Stimulated activated CD4-positive, alpha-beta T cell treated with anti-CD3 and anti-CD28 coated beads, Interleukin-4, amount 100 ng/mL, for 4 hours (primary cell): ENCODE results near the gene KCNF1.

Source experiments
- DNase-seq, 2 experiments: peaks; one replicate each; pipeline ENCODE4 v3.0.0-alpha.2; 2020

KCNF1 gene

DNA sequence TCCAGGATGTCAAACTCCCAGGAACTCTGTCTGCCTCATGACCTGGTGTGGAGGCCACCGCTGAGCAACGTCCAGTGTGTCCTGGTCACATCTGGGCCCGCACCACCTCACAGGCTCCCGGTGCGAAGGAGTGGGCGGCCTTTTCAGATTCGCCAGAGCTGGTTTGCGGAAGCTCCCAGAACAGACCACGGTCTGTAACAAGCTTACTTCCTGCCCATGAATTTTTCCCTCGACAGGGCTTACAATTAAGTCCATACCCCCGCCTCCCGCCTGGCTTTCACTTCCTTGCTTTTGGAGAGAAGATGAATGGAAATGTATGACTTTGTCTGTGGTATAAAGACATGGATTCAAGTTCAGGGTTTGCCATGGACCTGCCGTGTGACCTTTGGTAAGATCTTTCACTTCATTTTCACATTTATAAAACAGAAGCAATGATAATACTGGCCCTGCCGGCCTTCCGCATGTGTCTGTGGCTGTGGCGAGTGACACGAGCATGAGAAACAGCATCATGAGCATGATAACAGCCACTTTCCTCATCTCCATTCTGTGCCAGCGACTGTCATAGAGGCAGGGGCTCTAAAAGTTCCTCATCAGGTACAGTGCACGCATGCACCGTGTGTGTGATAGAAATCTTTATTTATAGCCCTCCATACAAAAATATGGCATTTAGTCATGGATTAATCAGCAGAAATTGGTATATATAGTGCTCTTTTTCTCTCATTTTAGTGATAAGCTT, 31.0 kb upstream of the KCNF1 start:
- no peak for DNase-seq

DNA sequence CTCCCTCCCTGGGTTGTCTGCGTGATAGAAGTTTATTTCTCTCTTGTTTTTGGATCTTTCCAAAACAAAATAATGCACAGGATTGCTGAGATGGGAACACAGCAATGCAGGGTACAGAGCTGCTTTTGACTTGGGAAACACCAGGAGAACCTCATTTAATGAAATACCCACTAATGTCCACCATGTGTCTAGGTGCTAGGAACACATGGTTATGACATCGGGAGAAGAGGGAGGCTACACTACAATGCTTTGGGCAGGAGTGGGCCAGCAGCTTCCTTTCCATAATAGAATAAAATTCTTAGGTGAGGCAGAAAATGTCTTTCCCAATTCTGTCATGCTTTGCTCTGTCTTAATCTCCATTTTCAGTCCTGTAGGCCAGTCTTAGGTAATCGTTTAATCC, 29.2 kb upstream of the KCNF1 start:
- DNase-seq: no peak

DNA sequence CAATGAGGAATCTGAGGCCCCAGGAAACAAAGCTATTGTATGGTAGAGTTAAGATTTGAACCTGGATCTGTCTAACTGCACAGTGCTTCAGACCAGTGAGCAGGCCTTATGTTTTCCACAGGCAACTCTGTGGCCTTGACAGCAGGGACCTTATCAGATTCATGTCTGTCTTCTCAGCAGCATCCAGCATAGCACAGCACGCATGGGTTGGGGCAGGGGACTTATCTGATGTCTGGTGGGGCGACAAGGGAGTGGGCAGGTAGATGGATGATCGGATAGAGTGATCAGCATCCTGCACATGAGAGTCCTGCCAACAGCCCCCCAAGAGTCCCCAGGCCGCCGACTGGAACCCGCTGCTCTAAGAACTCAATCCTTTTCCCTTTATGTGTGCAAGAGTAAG, 28.7 kb upstream of the KCNF1 start:
- DNase-seq: no peak

DNA sequence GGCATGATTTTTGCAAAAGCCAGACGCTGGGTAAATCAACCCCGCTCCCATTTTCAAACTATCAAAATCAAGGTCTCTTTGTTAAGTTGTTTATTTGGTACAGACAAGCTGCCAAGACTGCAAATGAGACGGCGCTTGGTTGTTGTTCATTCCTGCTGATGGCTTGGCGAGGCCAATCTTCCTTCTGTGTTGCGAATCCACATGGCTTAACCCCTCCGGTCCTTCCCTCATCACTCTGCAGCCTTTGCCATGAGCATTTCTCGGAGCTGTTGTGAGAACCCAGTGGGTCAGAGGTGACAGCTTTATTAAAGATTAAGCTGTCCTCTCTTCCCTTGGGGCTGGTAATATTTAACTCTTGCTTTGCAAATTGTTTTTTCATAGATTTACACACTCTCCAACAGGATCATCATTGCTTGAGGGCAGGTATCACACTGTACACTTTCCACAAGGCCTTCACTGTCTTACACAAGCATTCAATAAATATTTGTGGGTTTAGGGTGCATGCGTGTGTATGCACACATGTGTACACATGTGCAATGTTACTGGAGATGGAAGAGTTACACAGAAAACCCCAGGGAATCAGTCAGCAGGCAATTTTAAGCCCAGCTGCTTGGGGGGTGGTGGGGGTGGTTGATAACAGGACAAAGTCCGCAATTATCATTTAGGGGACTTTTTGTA, 27.8 kb upstream of the KCNF1 start:
- DNase-seq: no peak

DNA sequence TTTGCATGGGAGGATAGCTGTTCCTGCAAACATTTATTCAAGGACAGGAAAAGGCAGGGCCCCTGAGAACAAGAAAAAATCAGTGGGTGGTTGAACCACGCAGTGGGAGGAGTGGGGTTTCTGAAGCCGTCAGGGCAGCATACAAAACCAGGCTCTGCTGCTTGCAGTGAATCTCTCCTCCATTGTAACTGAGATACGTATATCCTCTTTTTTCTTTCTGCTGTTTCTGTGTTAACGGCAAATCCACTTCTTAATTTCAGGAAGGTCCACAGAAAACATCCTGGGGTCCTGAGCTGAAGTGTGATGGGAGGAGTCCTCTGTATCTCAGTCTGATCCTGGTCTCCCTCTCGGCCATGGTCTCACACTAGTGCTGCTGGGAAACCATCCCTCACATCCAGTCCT, 27.2 kb upstream of the KCNF1 start:
- no peak for DNase-seq

DNA sequence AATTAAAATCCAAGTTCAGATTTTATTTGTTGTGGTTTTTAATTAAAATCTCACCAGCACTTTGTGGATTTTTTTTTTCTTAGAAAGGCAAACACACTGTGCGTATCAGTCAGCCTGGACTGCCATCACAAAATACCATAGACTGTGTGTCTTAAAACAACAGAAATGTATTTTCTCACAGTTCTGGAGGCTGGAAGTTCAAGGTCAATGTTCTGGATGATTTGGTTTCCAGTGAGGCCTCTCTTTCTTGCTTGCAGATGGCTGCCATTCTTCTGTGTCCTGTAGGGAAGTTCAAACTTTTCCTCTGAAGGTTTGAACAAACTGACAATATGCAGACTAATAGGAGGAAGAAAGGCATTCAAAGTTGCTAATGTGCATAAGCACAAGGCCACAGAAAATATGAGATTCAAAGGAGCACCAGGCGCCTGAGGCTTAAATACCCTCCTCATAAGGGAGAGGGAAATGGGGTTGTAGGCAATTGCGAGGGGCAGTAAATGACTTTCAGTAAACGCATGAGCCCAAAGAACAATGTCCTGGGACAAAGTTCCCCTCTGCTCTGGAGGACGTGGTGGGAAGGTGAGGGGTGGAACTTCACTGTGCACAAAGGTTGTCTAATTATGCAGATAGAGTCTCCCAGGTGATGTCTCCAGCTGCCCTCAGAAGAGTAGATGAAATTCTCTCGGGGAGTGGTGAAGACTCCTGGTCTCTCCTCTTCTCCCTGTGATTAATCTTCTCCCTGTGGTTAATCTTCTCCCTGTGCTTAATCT, 26.5 kb upstream of the KCNF1 start:
- DNase-seq: no peak

DNA sequence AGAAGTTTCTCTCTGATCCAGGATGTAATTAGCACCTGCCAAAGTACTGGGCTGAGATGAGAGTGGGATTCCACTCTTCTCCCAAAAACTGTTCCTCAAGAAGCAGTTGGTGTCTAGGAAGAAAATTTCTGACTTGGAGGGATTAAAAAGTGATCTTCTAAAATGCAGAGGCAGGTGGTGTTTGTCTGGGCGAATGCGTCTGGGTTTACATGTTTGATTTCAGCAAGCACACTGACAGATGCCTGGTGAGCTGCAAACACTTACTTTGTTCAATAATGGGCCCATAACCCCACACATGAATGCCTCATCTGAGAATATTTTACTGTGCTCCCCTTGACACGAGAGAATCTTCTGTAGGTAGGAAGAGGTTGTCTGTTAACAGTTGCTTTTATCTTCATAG, 24.3 kb upstream of the KCNF1 start:
- DNase-seq: no peak

DNA sequence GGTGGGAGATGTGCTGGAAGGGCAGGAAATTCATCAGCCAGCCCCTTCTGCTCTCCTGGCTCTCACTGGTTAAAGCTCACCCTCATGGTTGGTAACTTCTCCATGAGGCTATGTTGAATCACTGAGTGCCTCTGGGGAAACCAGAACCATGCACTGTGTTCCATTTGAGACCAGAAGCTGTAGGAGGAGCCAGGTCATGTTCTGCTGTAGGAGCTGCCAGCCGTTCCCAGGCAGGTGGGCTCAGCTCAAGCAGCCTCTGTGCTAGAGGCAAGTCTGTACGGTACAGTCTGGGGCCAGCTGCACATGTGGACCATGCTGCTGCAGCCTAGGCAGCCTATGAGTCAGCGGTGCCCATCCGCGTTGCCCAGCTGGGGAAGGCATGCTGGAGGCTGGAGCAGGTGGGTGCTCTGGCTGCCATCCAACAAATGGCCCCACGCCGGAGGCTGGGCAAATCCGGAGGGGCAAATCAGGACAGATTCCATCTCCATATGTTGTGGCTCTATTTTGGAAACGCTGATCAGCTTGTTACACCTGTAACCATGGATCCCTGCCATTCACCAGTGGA, 22.0 kb upstream of the KCNF1 start:
- DNase-seq: no peak

DNA sequence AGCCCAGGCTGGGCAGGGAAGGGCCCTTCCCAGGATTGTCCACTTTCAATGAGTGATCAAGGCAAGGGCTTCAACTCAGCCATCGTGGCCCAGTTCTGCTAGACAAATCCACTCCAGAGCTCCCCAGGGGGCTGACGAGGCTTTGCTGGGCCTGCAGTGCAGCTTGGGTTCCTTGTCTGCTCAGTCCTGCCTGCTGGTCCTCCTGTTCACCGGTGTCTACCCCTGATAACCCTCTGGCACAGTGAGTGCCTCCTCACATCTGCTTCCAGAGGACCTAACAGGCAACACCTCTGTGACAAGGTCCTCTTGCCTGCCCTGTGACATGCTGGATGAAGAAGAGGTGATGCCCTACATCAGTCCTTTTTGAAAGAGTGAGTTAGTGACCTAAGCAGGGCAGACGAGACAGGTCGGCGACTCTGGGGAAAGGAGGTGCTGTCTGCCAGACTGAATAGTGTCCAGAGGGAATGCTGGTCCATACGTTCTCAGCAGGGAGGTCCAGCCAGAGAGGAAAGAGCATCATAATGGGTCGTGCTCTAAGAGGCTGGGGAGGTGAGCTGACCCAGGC, 20.9 kb upstream of the KCNF1 start:
- no peak for DNase-seq

DNA sequence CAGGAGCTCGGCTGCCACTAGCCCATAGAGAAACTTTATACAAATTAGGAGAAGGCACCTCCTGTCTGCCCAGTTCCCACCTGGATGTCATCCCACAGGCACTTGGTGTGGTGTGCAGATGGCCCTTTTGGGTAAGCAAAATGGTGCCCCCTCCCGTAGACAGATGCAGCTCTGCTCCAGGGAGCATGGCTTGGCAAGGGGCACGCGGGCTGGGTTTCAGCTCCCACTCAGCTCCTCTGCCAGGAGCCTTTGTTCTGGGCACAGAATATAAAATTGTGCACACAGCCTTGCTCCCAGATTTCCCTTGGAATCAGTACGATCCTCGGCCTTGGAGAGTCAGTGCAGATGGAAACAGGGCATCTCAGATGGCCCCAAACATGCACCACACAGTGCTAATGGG, 20.3 kb upstream of the KCNF1 start:
- no peak for DNase-seq

DNA sequence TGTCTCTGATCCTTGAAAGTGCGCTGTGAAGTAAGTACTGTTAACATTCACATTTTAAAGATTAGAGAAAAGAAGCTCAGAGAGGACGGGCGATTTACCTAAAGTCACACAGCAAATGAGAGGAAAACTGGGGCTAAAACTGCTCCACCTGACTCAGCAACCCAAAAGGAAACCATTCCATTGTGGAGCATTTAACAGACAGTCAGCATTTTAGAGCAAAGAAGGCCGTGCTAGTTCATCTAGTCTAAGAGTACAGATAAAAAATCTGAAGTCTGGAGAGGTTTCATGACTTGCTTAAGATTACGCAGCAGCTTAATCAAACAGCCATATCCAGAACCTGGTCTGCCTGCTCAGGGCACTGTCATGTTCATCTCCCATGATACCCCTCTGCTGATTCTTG, 19.9 kb upstream of the KCNF1 start:
- no peak for DNase-seq

DNA sequence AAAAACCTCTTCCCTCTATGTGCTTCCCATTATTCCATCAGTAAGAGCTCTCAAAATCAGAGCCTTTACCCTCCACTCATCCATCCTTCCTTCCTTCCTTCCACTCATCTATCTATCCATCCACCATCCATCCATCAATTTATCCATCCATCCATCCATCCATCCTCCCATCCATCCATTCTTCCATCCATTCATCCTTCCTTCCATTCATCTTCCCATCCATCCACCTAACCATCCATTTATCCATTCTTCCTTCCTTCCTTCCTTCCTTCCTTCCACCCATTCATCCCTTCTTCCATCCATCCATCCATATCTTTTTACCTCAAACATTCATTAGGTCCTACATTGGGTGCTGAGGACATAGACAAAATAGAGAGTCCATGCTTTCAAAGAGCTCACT, 19.4 kb upstream of the KCNF1 start:
- no peak for DNase-seq

DNA sequence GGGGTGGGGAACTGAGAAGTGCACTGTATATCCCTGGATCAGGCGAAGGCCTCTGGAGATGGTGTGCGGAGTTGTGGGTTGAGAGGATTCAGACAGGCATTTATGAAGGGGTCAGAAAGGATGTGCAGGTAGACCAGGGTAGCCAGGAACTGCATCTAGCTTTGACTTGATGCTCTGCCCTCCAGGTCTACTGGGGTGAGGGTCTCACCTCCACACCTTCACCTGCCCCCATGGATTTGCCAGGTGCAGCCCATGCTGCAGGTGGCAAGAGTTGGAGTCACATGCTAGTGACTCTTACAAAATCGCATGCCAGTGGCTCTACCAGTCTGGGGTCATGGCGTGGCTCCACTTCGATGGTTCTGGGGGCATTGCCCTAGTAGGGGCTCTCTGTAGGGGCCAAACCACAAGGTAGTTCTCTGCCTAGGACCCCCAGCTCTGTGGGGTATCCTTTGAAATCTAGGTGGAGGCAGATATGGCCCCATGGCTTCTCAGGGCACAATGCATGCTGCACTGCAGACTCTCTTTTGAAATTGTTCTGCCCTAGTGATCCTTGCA, 18.9 kb upstream of the KCNF1 start:
- no peak for DNase-seq

DNA sequence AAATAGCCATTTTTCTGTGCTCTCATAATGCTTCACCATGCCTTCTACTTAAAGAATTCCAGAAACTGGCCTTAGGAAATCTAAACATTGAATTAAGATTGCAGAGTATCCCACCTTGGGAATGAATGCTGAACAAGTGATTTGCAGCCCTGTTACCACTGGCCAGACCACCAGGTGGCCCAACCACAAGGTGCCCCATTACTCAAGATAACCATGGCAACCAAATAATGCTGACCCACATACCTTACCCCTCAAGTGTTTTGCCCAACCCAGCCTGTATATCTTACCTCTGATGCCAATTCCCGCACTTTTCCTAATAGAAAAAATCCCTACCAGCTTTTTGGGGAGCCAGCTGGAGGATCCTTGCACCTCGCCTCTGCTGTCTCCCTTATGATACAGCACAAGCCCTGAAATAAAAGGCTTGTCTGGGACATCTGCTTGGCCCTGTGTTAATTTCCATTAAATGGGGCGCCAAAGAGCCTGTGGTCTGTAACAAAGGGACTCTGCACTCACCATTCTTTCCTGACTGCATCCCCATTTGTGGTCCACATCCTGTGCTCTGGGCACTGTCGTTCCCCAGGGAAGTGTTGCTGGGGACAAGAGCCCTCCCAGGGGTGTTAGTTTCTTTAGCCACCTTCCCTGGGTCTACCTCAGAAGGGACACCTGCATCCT, 17.3 kb upstream of the KCNF1 start:
- no peak for DNase-seq

DNA sequence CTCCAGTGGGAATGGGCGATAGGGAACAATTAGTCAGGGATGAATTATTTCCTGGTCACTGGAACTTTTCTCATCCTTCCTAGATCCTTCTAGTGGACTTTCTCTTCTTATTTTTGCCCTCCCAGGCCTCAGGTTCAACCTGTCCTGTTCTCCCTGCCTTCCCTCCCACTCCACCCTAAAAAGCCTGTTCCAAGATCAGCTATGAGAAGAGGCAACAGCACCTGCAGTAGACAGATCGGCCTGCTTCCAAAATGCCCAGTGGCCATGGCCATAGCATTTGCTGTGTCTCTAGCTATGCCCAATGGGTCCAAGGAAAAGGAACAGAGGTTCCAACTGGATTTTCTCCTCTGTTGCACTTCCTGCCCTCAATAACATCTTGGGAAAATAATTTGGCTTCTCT, 16.5 kb upstream of the KCNF1 start:
- DNase-seq: no peak

DNA sequence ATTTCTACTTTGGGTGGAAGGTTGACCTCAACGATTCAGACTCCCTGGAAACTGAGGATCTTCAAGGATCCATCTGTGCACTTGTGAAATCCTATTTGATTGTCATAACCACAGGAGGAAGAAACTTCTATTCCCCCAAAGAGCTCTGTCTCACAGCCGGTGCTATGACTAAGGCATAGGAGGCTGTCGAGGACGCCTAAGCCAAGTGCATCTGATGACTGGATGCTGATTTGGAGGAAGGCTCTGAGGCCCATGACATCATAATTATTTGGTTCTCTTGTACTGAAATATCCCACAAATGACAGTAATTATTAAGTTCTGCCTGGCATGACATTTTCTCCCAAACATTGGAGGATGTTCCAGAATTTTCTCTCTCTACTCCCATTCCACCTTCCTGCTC, 13.8 kb upstream of the KCNF1 start:
- no peak for DNase-seq

DNA sequence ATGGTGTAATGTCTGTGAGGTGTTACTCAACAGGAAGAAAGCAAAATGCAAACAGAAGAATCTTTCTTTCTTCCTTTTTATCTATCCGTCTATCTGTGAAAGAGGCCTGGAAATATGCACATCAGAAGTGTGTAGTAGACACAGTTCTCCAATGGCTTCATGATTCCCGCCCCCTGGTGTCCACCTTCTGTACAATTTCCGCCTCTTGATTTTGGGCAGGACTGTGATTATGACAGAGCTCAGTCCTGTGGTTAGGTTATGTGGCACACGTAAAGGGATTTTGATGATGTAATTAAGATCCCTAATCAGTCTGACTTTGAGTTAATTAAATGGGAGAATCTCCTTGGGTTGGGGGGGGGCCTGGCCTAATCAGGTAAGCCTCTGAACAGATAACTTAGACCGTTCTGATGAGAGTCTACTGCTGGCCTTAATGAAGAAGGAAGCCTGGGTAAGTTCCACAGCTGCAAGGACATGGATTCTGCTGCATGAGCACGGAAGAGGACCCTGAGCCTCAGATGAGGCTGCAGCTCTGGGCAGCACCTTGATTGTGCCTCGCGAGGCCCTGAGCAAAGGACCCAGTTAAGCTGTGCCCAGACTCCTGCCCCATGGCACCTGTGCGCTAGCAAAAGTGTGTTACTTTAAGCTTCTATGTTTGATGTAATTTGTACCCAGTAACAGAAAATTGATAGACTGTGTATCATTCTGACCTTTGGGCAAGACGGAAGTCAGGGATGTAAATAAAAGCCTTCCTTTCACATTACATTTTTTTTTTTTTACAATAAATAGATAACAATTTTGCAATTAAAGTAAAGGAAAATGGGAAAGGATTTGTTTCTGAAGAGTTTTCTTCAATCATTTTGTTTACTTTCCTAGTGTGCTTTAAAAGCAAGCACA, 11.3 kb upstream of the KCNF1 start:
- no peak for DNase-seq

DNA sequence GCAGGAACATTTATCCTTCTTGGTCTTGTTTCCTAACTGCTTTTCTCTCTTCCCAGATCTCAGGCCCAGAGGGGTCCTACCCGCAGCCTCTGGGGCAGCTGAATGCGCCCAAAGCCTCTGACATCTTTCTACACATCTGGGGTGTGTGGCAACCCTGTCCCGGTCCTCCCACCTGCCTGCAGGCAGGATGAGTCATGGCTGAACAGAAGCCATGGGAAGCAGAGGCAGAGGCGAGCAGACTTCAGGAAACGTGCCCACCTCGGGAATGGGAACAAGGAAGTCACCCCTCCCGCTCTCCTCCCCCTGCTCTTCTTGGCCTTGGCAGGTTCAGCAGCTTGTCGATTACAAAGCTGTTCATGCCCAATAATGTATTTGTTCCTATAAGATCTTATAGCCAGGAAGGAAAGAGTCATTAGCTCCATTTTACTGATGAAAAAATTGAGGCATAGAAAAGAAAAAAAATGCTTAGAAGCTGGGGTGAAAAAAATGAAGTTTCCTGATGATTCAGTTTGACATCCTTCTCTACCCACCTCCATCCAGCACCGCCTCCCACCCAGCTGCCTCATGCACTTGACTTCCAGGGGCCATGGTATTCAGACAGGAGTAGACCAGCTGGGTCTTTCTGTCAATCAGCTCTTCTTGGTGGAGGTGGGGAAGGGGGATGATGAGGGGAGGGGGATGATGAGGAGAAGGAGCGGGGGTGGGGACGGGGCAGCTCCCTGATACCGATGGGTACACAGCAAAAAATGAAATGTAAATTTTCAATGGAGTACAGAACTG, 10.4 kb upstream of the KCNF1 start:
- DNase-seq: no peak

DNA sequence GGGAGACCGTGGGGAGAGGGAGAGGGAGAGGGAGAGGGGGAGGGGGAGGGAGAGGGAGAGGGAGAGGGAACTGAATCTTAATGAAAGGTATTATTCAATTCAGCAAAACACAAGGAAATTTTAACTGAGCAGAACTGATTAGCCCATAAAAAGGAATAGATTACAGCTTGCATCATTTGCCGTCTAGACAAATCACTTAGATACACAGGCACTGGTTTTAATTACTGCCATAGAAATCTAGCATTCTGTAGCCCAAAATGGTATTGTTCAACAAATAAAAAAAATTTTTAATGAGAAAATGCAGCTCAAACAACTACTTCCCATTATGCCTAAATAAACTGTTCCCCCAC, 7.9 kb upstream of the KCNF1 start:
- DNase-seq: no peak

DNA sequence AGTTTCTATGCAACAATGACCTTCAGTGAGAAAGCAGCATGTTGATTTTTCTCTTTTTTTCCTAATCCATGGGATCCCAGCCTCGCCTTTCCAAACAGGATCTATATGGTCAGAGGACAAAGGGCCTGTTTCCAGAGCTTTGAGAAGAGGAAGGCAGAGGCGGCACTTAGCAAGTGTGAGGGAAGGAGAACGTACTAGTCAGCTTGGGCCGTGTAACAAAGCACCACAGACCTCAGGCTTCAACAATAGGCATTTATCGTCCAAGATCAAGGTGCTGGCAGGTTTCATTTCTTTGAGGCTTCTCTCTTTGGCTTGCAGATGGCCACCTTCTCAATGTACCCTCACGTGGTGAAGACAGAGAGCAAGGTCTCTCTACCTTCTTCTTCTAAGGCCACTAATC, 7.3 kb upstream of the KCNF1 start:
- no peak for DNase-seq
